T-helper 1 cell treated with Interleukin-12 subunit alpha and Interleukin-12 subunit beta and Interleukin-4 antibody, amounts not matched to agents 30 ng/mL and 1 ng/mL, for 36 hours (primary cell): ENCODE data around the gene IBA57. TPM values are rescaled to one million over a fixed set of nuclear protein-coding genes. Genes with fewer than 3 reads are reported as not detected.
"Not testable (repeated sequence)": the region's sequence is repeated elsewhere in the genome, so short reads cannot be mapped to it uniquely, and the experiment has no call there.

Experiments
- intact Hi-C: fragments of 100-400 bp; cut with micrococcal nuclease; formaldehyde crosslinking; loops from one replicate; pipeline ENCODE4 v1.15.1; 2024
- total RNA-seq: library from RNA; stranded (reverse); gene quantifications from 2 replicates; pipeline ENCODE4 v1.2.3, GENCODE V29; 2022

IBA57 gene
- total RNA-seq, 1 donor from 2014 or later = 7.1 TPM

GRCh38 chr1:228182296-228183030, 16.9 kb downstream of the IBA57 start:
- intact Hi-C loops = no loop called here

GRCh38 chr1:228184152-228184551, 18.5 kb downstream of the IBA57 start:
- intact Hi-C loops = no loop called here

- intact Hi-C loops = no loop called here
Observed at GRCh38 chr1:228185641-228185965, 20.0 kb downstream of the IBA57 start.

GRCh38 chr1:228188249-228188648, 22.6 kb downstream of the IBA57 start:
- intact Hi-C loops = not testable (repeated sequence)

- intact Hi-C loops = no loop called here
Observed at GRCh38 chr1:228190182-228190581, 24.6 kb downstream of the IBA57 start.

- intact Hi-C loops = no loop called here
Observed at GRCh38 chr1:228190778-228191177, 25.2 kb downstream of the IBA57 start.

- intact Hi-C loops = no loop called here
Observed at GRCh38 chr1:228194436-228194835, 28.8 kb downstream of the IBA57 start.

- intact Hi-C loops = no loop called here
Observed at GRCh38 chr1:228194921-228195812, 29.6 kb downstream of the IBA57 start.

GRCh38 chr1:228197555-228198147, 32.0 kb downstream of the IBA57 start:
- intact Hi-C loops = no loop called here

- intact Hi-C loops = no loop called here
Observed at GRCh38 chr1:228198977-228199590, 33.5 kb downstream of the IBA57 start.

- intact Hi-C loops = no loop called here
Observed at GRCh38 chr1:228204958-228205357, 39.4 kb downstream of the IBA57 start.

- intact Hi-C loops = no loop called here
Observed at GRCh38 chr1:228205526-228206436, 40.2 kb downstream of the IBA57 start.

- intact Hi-C loops = no loop called here
Observed at GRCh38 chr1:228206582-228207351, 41.2 kb downstream of the IBA57 start.

- intact Hi-C loops = no loop called here
Observed at GRCh38 chr1:228207381-228207810, 41.8 kb downstream of the IBA57 start.

- intact Hi-C loops = no loop called here
Observed at GRCh38 chr1:228207851-228208821, 42.5 kb downstream of the IBA57 start, which contains the start of gene OBSCN. OBSCN (plus strand) TSS chr1:228208044; CDS start chr1:228211784, 3,740 bp downstream.

GRCh38 chr1:228208831-228209551, 43.4 kb downstream of the IBA57 start:
- intact Hi-C loops = no loop called here

- intact Hi-C loops = no loop called here
Observed at GRCh38 chr1:228209657-228210056, 44.1 kb downstream of the IBA57 start.

GRCh38 chr1:228210076-228210651, 44.6 kb downstream of the IBA57 start:
- intact Hi-C loops = no loop called here
